Measurements from ENCODE around the gene FXYD7. TPM values are rescaled to one million over a fixed set of nuclear protein-coding genes. Genes with fewer than 3 reads are reported as not detected.

The FXYD7 gene
- total and polyA plus RNA-seq, 2 experiments from 2014 or later: 0.22 to 0.27 TPM

GRCh38 chr19:35130761-35131720, 12.0 kb upstream of the FXYD7 start:
- Histone ChIP-seq H3K36me3 (replicated peaks; ENCODE audit: insufficient read depth, low read depth) (no peaks in the 10 kb centered on the region), H3K4me1 (ENCODE audit: insufficient read depth) (peaks cover 36% of the 10 kb centered on the region), H3K4me2 (no peak overlapping the region), H3K9me2 (replicated peaks; ENCODE audit: insufficient read depth) (no peaks in the 10 kb centered on the region), H2AFZ (no peak overlapping the region), H3K9me3 (ENCODE audit: low read depth) (no peaks in the 10 kb centered on the region), H3K27ac (peak overlapping the region; percentile 95), H3K4me3 (no peak overlapping the region), H3K27me3 (no peaks in the 10 kb centered on the region), H4K20me1 (ENCODE audit: insufficient read depth, poor library complexity, severe bottlenecking) (no peaks in the 10 kb centered on the region), H3K79me2 (no peaks in the 10 kb centered on the region)
- no peak for DNase-seq (ENCODE audit: low spot score)
- WGBS (ENCODE audit: low lambda C conversion rate, missing lambda C conversion rate): 88% methylated on average over 31 of the region's 31 CpGs
- TF ChIP-seq EZH2phosphoT487 (IDR thresholded peaks at IDR 0.05; ENCODE audit: low read depth, severe bottlenecking, unreplicated experiment): no peak
- TF ChIP-seq CTCF (IDR thresholded peaks at IDR 0.05; ENCODE audit: poor library complexity): no peak
- no peak for TF ChIP-seq EZH2 (IDR thresholded peaks at IDR 0.05; ENCODE audit: borderline replicate concordance)

GRCh38 chr19:35132254-35132653, 10.8 kb upstream of the FXYD7 start:
- no peak overlapping the region for H3K27ac ChIP-seq

GRCh38 chr19:35133826-35134225, 9.2 kb upstream of the FXYD7 start:
- TF ChIP-seq EZH2 (IDR thresholded peaks at IDR 0.05; ENCODE audit: borderline replicate concordance) (no peak), EZH2phosphoT487 (IDR thresholded peaks at IDR 0.05; ENCODE audit: low read depth, severe bottlenecking, unreplicated experiment) (no peak), CTCF (IDR thresholded peaks at IDR 0.05; ENCODE audit: poor library complexity) (no peak)
- no peak for DNase-seq (ENCODE audit: low spot score)
- WGBS (ENCODE audit: low lambda C conversion rate, missing lambda C conversion rate): 88% methylated on average over 11 of the region's 11 CpGs
- Histone ChIP-seq H3K27ac (no peak overlapping the region), H3K27me3 (no peaks in the 10 kb centered on the region), H3K36me3 (replicated peaks; ENCODE audit: insufficient read depth, low read depth) (no peaks in the 10 kb centered on the region), H3K9me3 (ENCODE audit: low read depth) (no peaks in the 10 kb centered on the region), H4K20me1 (ENCODE audit: insufficient read depth, poor library complexity, severe bottlenecking) (no peaks in the 10 kb centered on the region), H2AFZ (no peak overlapping the region), H3K79me2 (no peaks in the 10 kb centered on the region), H3K4me1 (ENCODE audit: insufficient read depth) (peaks cover 44% of the 10 kb centered on the region), H3K9me2 (replicated peaks; ENCODE audit: insufficient read depth) (no peaks in the 10 kb centered on the region), H3K4me2 (no peak overlapping the region), H3K4me3 (no peak overlapping the region)

More at GRCh38 chr19:35132254-35132653, 10.8 kb upstream of the FXYD7 start:
- Histone ChIP-seq H3K4me3 (no peak overlapping the region), H3K79me2 (no peaks in the 10 kb centered on the region), H4K20me1 (ENCODE audit: insufficient read depth, poor library complexity, severe bottlenecking) (no peaks in the 10 kb centered on the region), H3K27me3 (no peaks in the 10 kb centered on the region), H2AFZ (no peak overlapping the region), H3K4me2 (no peak overlapping the region), H3K9me2 (replicated peaks; ENCODE audit: insufficient read depth) (no peaks in the 10 kb centered on the region), H3K4me1 (ENCODE audit: insufficient read depth) (peaks cover 38% of the 10 kb centered on the region), H3K9me3 (ENCODE audit: low read depth) (no peaks in the 10 kb centered on the region), H3K36me3 (replicated peaks; ENCODE audit: insufficient read depth, low read depth) (no peaks in the 10 kb centered on the region)
- no peak for DNase-seq (ENCODE audit: low spot score)
- TF ChIP-seq EZH2phosphoT487 (IDR thresholded peaks at IDR 0.05; ENCODE audit: low read depth, severe bottlenecking, unreplicated experiment) (no peak), EZH2 (IDR thresholded peaks at IDR 0.05; ENCODE audit: borderline replicate concordance) (no peak), CTCF (IDR thresholded peaks at IDR 0.05; ENCODE audit: poor library complexity) (no peak)
